Measurements from ENCODE around the gene MRPL41.
"Not testable (repeated sequence)": the region's sequence is repeated elsewhere in the genome, so short reads cannot be mapped to it uniquely, and the experiment has no call there.

Gene MRPL41

GRCh38 chr9:137514691-137515337 lies 36.9 kb upstream of the MRPL41 start:
- DNase-seq (ENCODE audit: low read depth in 1 of 2, low spot score in 1 of 2): no peak
- in situ Hi-C loops (cut with HindIII; ENCODE audit: low pct_unique_long_range_greater_than_20kb, low sequenced_read_pairs): no loop called here
- TF ChIP-seq JUND (IDR thresholded peaks at IDR 0.05; ENCODE audit: low read depth): no peak

DNA sequence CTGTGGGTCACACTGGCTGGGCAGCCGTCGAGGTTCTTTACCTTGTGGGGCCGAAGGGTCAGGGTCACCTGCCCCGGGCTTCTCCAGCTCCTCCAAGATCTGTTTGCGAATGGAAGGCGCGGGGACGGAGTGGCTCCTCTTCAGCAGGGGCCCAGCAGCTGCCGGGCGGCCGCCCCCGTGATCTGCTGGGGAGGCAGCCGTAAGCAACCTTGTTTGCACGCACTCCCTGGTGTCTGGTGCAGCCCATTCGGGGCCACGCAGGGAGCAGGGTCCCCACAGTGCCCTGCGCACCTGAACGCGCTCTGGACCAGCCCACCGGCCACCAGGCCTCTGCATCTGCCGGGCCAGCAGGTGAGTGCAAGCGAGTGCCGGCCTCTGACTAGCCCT lies 36.3 kb upstream of the MRPL41 start:
- in situ Hi-C loops (cut with HindIII; ENCODE audit: low pct_unique_long_range_greater_than_20kb, low sequenced_read_pairs): no loop called here

GRCh38 chr9:137516144-137516917 lies 35.3 kb upstream of the MRPL41 start:
- peak in 1 of 2 experiments; percentile 39 for DNase-seq (ENCODE audit: low read depth in 1 of 2, low spot score in 1 of 2)
- in situ Hi-C loops (cut with HindIII; ENCODE audit: low pct_unique_long_range_greater_than_20kb, low sequenced_read_pairs): no loop called here
- TF ChIP-seq JUND (IDR thresholded peaks at IDR 0.05; ENCODE audit: low read depth): no peak

More for the DNA sequence above, 36.3 kb upstream of the MRPL41 start:
- DNase-seq (ENCODE audit: low read depth in 1 of 2, low spot score in 1 of 2): no peak
- no peak for TF ChIP-seq JUND (IDR thresholded peaks at IDR 0.05; ENCODE audit: low read depth)

GRCh38 chr9:137518661-137519459 lies 32.8 kb upstream of the MRPL41 start:
- in situ Hi-C loops (cut with HindIII; ENCODE audit: low pct_unique_long_range_greater_than_20kb, low sequenced_read_pairs); DNase-seq (ENCODE audit: low read depth in 1 of 2, low spot score in 1 of 2): not testable (repeated sequence)

DNA sequence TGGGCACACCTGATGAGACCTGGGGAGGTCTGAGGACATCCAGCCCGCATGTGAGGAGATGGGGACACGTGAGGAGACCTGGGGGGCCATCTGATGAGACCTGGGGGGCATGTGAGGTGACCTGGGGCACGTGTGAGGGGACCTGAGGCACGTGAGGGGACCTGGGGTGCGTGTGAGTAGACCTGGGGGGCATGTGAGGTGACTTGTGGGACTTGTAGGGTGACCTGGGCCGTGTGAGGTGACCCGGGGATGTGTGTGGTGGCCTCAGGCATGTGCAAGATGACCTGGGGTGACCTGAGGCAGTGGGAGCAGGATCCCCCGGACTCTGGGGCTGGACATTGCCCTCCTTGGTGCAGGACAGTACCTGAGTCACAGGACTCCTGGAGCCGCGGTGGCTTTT lies 32.1 kb upstream of the MRPL41 start:
- in situ Hi-C loops (cut with HindIII; ENCODE audit: low pct_unique_long_range_greater_than_20kb, low sequenced_read_pairs): no loop called here
- no peak for TF ChIP-seq JUND (IDR thresholded peaks at IDR 0.05; ENCODE audit: low read depth)
- no peak for DNase-seq (ENCODE audit: low read depth in 1 of 2, low spot score in 1 of 2)

DNA sequence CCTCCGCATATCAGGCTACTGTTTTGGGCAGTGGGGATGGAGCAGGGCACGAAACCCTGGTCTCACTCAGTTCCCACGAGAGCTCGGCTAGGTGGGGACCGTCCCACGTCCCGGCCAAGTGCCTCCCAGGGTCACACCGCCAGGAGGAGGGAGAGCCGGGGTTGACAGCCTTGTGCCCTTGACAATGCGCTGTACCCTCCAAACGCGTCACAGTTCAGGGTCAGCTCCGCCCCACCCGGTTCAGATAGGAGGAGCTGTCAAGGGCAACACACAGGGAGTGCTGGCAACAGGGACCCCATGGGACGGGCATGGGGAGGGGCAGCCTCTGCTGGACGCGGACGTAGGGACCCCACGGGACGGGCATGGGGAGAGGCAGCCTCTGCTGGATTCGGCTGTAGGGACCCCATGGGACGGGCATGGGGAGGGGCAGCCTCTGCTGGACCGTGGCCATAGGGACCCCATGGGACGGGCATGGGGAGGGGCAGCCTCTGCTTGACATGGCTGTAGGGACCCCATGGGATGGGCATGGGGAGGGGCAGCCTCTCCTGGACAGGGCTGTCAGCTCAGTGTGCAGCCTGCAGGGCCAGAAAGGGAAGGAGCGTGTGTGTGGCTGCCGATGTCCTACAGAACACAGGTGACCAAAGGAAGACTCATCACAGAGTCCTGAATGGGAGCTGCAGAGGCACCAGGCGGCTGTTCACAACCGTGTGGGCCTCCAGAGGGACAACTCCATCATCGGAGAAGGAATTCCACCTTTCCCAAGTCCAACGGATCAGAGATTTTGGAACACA lies 30.9 kb upstream of the MRPL41 start:
- in situ Hi-C loops (cut with HindIII; ENCODE audit: low pct_unique_long_range_greater_than_20kb, low sequenced_read_pairs): no loop called here
- DNase-seq (ENCODE audit: low read depth in 1 of 2, low spot score in 1 of 2): no peak
- no peak for TF ChIP-seq JUND (IDR thresholded peaks at IDR 0.05; ENCODE audit: low read depth)

DNA sequence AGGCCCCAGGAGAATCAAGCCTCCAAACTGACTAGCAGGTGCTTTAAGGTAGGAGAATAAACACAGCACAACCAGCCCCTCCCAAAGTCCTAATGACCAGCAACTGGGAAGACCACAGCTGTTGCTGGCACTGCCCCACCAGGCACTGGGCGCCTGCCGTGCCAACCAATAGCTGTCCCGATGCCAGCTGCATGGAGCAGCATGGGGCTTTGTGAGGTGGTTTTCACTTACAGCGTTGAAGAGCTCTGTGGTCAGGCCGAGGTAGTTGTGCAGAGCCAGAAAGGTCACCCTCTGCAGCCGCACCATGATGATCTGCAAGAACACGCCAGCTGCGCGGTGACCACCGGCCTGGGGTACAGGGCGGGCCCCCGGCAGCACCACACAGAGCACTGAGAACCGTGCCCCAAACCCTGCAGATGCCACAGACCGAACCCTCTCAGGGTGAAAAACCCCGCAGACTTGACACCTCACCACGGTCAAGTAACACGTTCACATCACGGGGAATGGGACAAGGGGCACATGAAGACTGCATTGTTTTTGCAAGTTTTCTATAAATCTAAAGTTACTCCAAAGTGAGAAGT lies 30.2 kb upstream of the MRPL41 start:
- in situ Hi-C loops (cut with HindIII; ENCODE audit: low pct_unique_long_range_greater_than_20kb, low sequenced_read_pairs): no loop called here

DNA sequence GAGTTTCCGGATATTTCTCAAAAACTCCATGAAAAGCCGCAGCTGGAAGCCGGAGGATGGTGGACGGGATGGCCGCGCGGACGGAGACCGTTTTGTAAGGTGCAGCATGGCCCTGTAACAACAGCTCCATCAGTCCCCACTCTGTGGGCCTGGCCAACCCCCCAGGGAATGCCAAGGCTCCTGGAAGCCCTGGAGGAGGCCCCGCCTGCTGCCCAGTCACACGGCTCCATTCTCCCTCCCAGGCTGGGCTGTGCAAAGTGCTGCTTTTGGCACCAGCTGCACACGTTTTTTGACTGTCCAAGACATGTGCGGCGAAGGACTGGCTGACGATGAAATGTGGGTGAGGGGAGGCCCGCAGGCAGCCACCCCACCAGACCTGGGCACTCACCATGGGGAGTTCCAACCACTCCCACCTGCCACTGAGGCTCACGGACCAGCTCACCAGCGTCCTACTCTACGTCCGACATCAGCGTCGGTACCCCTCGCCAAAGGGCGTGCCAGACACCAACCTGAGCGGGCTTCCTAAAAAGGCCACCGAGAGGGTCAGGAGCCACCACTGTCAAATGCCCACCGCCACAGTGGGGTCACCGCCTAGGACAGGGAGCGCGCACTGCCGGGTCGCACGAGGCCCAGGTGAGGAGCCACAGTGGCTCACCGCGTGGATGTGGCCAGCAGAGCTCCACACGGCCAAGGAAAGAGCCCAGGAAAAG lies 28.8 kb upstream of the MRPL41 start:
- DNase-seq (ENCODE audit: low read depth in 1 of 2, low spot score in 1 of 2): no peak
- no peak for TF ChIP-seq JUND (IDR thresholded peaks at IDR 0.05; ENCODE audit: low read depth)
- in situ Hi-C loops (cut with HindIII; ENCODE audit: low pct_unique_long_range_greater_than_20kb, low sequenced_read_pairs): no loop called here

More for the DNA sequence above, 30.2 kb upstream of the MRPL41 start:
- TF ChIP-seq JUND (IDR thresholded peaks at IDR 0.05; ENCODE audit: low read depth): no peak
- no peak for DNase-seq (ENCODE audit: low read depth in 1 of 2, low spot score in 1 of 2)

GRCh38 chr9:137524161-137524980 lies 27.3 kb upstream of the MRPL41 start:
- TF ChIP-seq JUND (IDR thresholded peaks at IDR 0.05; ENCODE audit: low read depth): no peak
- in situ Hi-C loops (cut with HindIII; ENCODE audit: low pct_unique_long_range_greater_than_20kb, low sequenced_read_pairs): no loop called here
- no peak for DNase-seq (ENCODE audit: low read depth in 1 of 2, low spot score in 1 of 2)

DNA sequence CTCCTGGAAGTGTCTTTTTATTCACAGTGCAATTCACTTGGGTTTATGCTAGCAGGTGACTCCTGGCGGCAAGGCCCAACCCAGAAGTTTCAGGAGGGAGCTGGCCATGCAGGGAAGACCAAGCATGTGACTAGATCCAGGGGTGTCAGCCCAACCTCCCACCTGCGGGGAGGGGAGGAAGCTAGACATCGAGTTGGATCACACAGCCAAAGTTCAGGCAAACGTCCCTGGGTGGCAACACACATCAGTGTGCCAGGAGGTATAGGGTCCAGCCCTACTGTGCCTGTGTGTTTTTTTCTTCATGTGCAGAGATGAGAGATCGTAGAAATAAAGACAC lies 26.7 kb upstream of the MRPL41 start:
- no peak for TF ChIP-seq JUND (IDR thresholded peaks at IDR 0.05; ENCODE audit: low read depth)
- in situ Hi-C loops (cut with HindIII; ENCODE audit: low pct_unique_long_range_greater_than_20kb, low sequenced_read_pairs): no loop called here
- no peak for DNase-seq (ENCODE audit: low read depth in 1 of 2, low spot score in 1 of 2)

GRCh38 chr9:137530331-137530730 lies 21.3 kb upstream of the MRPL41 start:
- DNase-seq (ENCODE audit: low read depth in 1 of 2, low spot score in 1 of 2): no peak
- no peak for TF ChIP-seq JUND (IDR thresholded peaks at IDR 0.05; ENCODE audit: low read depth)
- in situ Hi-C loops (cut with HindIII; ENCODE audit: low pct_unique_long_range_greater_than_20kb, low sequenced_read_pairs): no loop called here
